IMR-90 (cell line): ENCODE measurements around the gene TBC1D10A. TPM values are rescaled to one million over a fixed set of nuclear protein-coding genes. Genes with fewer than 3 reads are reported as not detected.

Experiments
- ATAC-seq: fragments of 200-7000 bp; cut with Tn5 transposase; 2 replicates; pipeline ENCODE4 v1.9.1; 2020; ENCODE audit warnings: low read depth, mild to moderate bottlenecking, moderate library complexity
- BruUV-seq: library from RNA; stranded (reverse); fragments of 400-500 nt; replicated peaks from 2 replicates; lab custom pipeline; 2021; lab: Mats Ljungman, UMichigan
- CTCF ChIA-PET: fragments of 300-600 bp; formaldehyde crosslinking; extraction: SDS; loops from one replicate; lab custom pipeline; 2021; ENCODE audit warnings: antibody characterized with exemption; lab: Yijun Ruan, JAX
- POLR2A ChIA-PET: fragments of 300-600 bp; sonication (Branson Sonifier 250); formaldehyde crosslinking; loops from one replicate; lab custom pipeline; 2022; ENCODE audit warnings: antibody characterized with exemption; ENCODE audit not compliant: unreplicated experiment; lab: Charles Lee
- DNase-seq: peaks from one replicate; pipeline ENCODE4 v3.0.0; 2013
- H2AFZ ChIP-seq: replicated peaks from 2 replicates; pipeline ENCODE3; 2013; ENCODE audit warnings: low read length, mild to moderate bottlenecking; ENCODE audit not compliant: poor library complexity
- H2AK5ac ChIP-seq: 2 replicates; pipeline ENCODE4 v1.6.1; 2013; ENCODE audit warnings: low read depth, low read length, inconsistent platforms
- H2AK9ac ChIP-seq: replicated peaks from 2 replicates; pipeline ENCODE3; 2013; ENCODE audit warnings: mild to moderate bottlenecking, low read depth, low read length, moderate library complexity; ENCODE audit not compliant: poor library complexity
- H2BK120ac ChIP-seq: 2 replicates; pipeline ENCODE4 v1.6.1; 2013; ENCODE audit warnings: low read depth, low read length, inconsistent platforms
- H2BK15ac ChIP-seq: 3 replicates; pipeline ENCODE4 v1.6.1; 2013; ENCODE audit warnings: low read depth, low read length, inconsistent platforms
- H2BK20ac ChIP-seq: 2 replicates; pipeline ENCODE4 v1.6.1; 2013; ENCODE audit warnings: low read depth, mild to moderate bottlenecking, inconsistent platforms, low read length, moderate library complexity
- H2BK5ac ChIP-seq: 2 replicates; pipeline ENCODE4 v1.6.1; 2013; ENCODE audit warnings: mild to moderate bottlenecking, low read depth, low read length, inconsistent platforms; ENCODE audit not compliant: poor library complexity, severe bottlenecking
- H3K14ac ChIP-seq: replicated peaks from 2 replicates; pipeline ENCODE4 v1.6.1; 2013; ENCODE audit warnings: low read depth, low read length, inconsistent platforms
- H3K18ac ChIP-seq: 2 replicates; pipeline ENCODE4 v1.6.1; 2013; ENCODE audit warnings: low read depth, low read length, control low read depth
- H3K23ac ChIP-seq: 2 replicates; pipeline ENCODE4 v1.6.1; 2013; ENCODE audit warnings: low read depth, low read length, inconsistent platforms
- H3K27ac ChIP-seq: 2 replicates; pipeline ENCODE4 v1.5.1; 2013; ENCODE audit warnings: mild to moderate bottlenecking, control low read depth, low read length; ENCODE audit not compliant: insufficient read depth
- H3K27me3 ChIP-seq: 2 replicates; pipeline ENCODE4 v1.6.1; 2013; ENCODE audit warnings: low read length; ENCODE audit not compliant: control insufficient read depth, insufficient read depth
- H3K36me3 ChIP-seq: 2 replicates; pipeline ENCODE4 v1.6.1; 2013; ENCODE audit warnings: low read length, mixed read lengths; ENCODE audit not compliant: control insufficient read depth, insufficient read depth
- H3K4ac ChIP-seq: 2 replicates; pipeline ENCODE4 v1.6.1; 2013; ENCODE audit warnings: low read depth, low read length, inconsistent platforms
- H3K4me1 ChIP-seq: 2 replicates; pipeline ENCODE4 v1.6.1; 2013; ENCODE audit warnings: low read length, mixed read lengths; ENCODE audit not compliant: control insufficient read depth, insufficient read depth
- H3K4me2 ChIP-seq: 2 replicates; pipeline ENCODE4 v1.6.1; 2013; ENCODE audit warnings: low read depth, mild to moderate bottlenecking, control low read depth, low read length, moderate library complexity
- H3K4me3 ChIP-seq: 2 replicates; pipeline ENCODE4 v1.5.1; 2013; ENCODE audit warnings: low read depth, mild to moderate bottlenecking, control low read depth, low read length, moderate library complexity; ENCODE audit not compliant: insufficient read depth
- H3K56ac ChIP-seq: 2 replicates; pipeline ENCODE4 v1.6.1; 2013; ENCODE audit warnings: low read length, inconsistent platforms; ENCODE audit not compliant: insufficient read depth; ENCODE audit errors: extremely low read depth
- H3K79me1 ChIP-seq, 2 experiments: 2 replicates each; pipeline ENCODE4 v1.6.1; 2013; ENCODE audit warnings: low read length in 2 of 2, inconsistent platforms in 1 of 2, low read depth in 1 of 2
- H3K9ac ChIP-seq: 2 replicates; pipeline ENCODE4 v1.6.1; 2013; ENCODE audit warnings: low read depth, low read length, control low read depth
- H3K9me1 ChIP-seq: 2 replicates; pipeline ENCODE4 v1.6.1; 2013; ENCODE audit warnings: low read length, inconsistent platforms; ENCODE audit not compliant: insufficient read depth
- H3K9me3 ChIP-seq: 2 replicates; pipeline ENCODE4 v1.6.1; 2013; ENCODE audit warnings: low read length; ENCODE audit not compliant: control insufficient read depth, insufficient read depth
- H4K20me1 ChIP-seq: 2 replicates; pipeline ENCODE4 v1.6.1; 2013; ENCODE audit warnings: low read length, inconsistent platforms; ENCODE audit not compliant: insufficient read depth
- H4K5ac ChIP-seq: 2 replicates; pipeline ENCODE4 v1.6.1; 2013; ENCODE audit warnings: mild to moderate bottlenecking, low read depth, low read length, control low read depth
- H4K8ac ChIP-seq, 2 experiments: 2 replicates each; pipeline ENCODE4 v1.6.1; 2013; ENCODE audit warnings: low read depth in 2 of 2, low read length in 2 of 2, control low read depth in 1 of 2, inconsistent platforms in 1 of 2
- H4K91ac ChIP-seq: 2 replicates; pipeline ENCODE4 v1.6.1; 2013; ENCODE audit warnings: low read depth, low read length, inconsistent platforms; ENCODE audit not compliant: insufficient read depth
- FOS ChIP-seq: fragments of 150-350 bp; IDR thresholded peaks from 2 replicates; pipeline ENCODE4 v1.6.1; 2016; ENCODE audit warnings: low read depth, low read length
- MAZ ChIP-seq: IDR thresholded peaks from 2 replicates; pipeline ENCODE4 v1.6.1; 2012; ENCODE audit warnings: low read depth, mild to moderate bottlenecking, low read length, improper control_type of control experiment, moderate library complexity, borderline replicate concordance
- POLR2A ChIP-seq: IDR thresholded peaks from 2 replicates; pipeline ENCODE4 v1.6.1; 2012; ENCODE audit warnings: mild to moderate bottlenecking, low read depth, low read length
- WGBS, 2 experiments: methylation state at CpG; one replicate each; pipeline versions ENCODE4 v1.1.5 to v1.1.7; 2013; ENCODE audit warnings: missing lambda C conversion rate in 2 of 2; ENCODE audit not compliant: insufficient read length in 1 of 2; ENCODE audit errors: extremely low coverage in 2 of 2; 5-methylcytosine and 5-hydroxymethylcytosine counted together
- dilution Hi-C: fragments of 300-500 bp; cut with HindIII; formaldehyde crosslinking; loops from one replicate; pipeline ENCODE4 v1.14.3; 2018; ENCODE audit warnings: low sequenced_read_pairs; ENCODE audit not compliant: unreplicated experiment
- in situ Hi-C: fragments of 300-500 bp; cut with MboI; formaldehyde crosslinking; loops from 3 replicates; pipeline ENCODE4 v1.14.3; 2019; ENCODE audit warnings: low sequenced_read_pairs, inconsistent platforms, mixed read lengths
- intact Hi-C: fragments of 100-400 bp; cut with micrococcal nuclease; formaldehyde crosslinking; loops from 2 replicates; pipeline ENCODE4 v1.10.0; 2022
- polyA plus RNA-seq, 3 experiments: library from polyadenylated mRNA; depleted of rRNA; stranded (reverse); fragments of >200 nt; gene quantifications; 2 replicates each; pipeline ENCODE4 v1.2.3, GENCODE V29; 2012; ENCODE audit warnings: low replicate concordance in 1 of 3
- total RNA-seq: library from RNA; depleted of rRNA; stranded (reverse); fragments of >200 nt; gene quantifications from 2 replicates; pipeline ENCODE4 v1.2.3, GENCODE V29; 2012
- TF ChIP-seq, protein P1 (sequence below): fragments of 150-350 bp; IDR thresholded peaks from 2 replicates; pipeline ENCODE4 v1.6.1; 2016; ENCODE audit warnings: low read depth, mild to moderate bottlenecking, low read length, moderate library complexity, borderline replicate concordance

TBC1D10A gene
- total and polyA plus RNA-seq, 2 of the 4 experiments (the other 2 are of a cell fraction), result 16.3 to 33.1 TPM

- BruUV-seq, result no TSS peak
- peaks cover 66% of the 10 kb centered on the region for H3K4me1 ChIP-seq
- TF ChIP-seq FOS, result no peak
- TF ChIP-seq MAZ, result no peak
- TF ChIP-seq POLR2A, result 0 out of 2 replicates have a peak, but pooled peaks have one; percentile 28
- TF ChIP-seq, protein P1, sequence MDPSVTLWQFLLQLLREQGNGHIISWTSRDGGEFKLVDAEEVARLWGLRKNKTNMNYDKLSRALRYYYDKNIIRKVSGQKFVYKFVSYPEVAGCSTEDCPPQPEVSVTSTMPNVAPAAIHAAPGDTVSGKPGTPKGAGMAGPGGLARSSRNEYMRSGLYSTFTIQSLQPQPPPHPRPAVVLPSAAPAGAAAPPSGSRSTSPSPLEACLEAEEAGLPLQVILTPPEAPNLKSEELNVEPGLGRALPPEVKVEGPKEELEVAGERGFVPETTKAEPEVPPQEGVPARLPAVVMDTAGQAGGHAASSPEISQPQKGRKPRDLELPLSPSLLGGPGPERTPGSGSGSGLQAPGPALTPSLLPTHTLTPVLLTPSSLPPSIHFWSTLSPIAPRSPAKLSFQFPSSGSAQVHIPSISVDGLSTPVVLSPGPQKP, result no peak
- peak overlapping the region; percentile 26; the same call in 1 of the 2 replicates for H3K56ac ChIP-seq
- peaks cover 29% of the 10 kb centered on the region for H3K9me1 ChIP-seq
- POLR2A ChIA-PET, result no interaction called here
- peak overlapping the region; percentile 92 for H4K5ac ChIP-seq
- peak overlapping the region; percentile 92 for H2AK9ac ChIP-seq
- peak overlapping the region; percentile 82 to 96 for H4K8ac ChIP-seq
- peak overlapping the region; percentile 75 for H2BK5ac ChIP-seq
- peak overlapping the region; percentile 87 for H3K14ac ChIP-seq
- H3K9ac ChIP-seq, result peak overlapping the region; percentile 100
- peak overlapping the region; percentile 77; the same call in 1 of the 2 replicates for H2BK20ac ChIP-seq
- no peak overlapping the region for H2AFZ ChIP-seq
- DNase-seq (no peak), ATAC-seq (no peak)
- H2AK5ac ChIP-seq, result peak overlapping the region; percentile 95
- intact Hi-C loops (loop anchor here (2.0 to 5.0 kb wide), 2 partner anchors 43 to 90 kb away; no protein-coding TSS in a partner anchor), in situ Hi-C loops (no loop called here), dilution Hi-C loops (no loop called here)
- H3K36me3 ChIP-seq, result peaks cover 26% of the 10 kb centered on the region
- peak overlapping the region; percentile 84 for H3K18ac ChIP-seq
- H3K27me3 ChIP-seq, result no peaks in the 10 kb centered on the region
- H3K9me3 ChIP-seq, result no peaks in the 10 kb centered on the region
- H3K4ac ChIP-seq, result peak overlapping the region; percentile 89
- no peaks in the 10 kb centered on the region for H4K20me1 ChIP-seq
- peak overlapping the region; percentile 85 for H4K91ac ChIP-seq
- H3K23ac ChIP-seq, result peak overlapping the region; percentile 45; the same call in 1 of the 2 replicates
- H3K4me3 ChIP-seq, result peak overlapping the region; percentile 87; the same call in 1 of the 2 replicates
- H3K4me2 ChIP-seq, result peak overlapping the region; percentile 94
- 97% methylated on average over 5 of the region's 11 CpGs; no CpG with 5 or more reads in 1 of the 2 experiments for WGBS, 2 experiments
- CTCF ChIA-PET, result no interaction called here
- peak overlapping the region; percentile 100 for H3K27ac ChIP-seq
- peak overlapping the region; percentile 91 for H2BK120ac ChIP-seq
- H2BK15ac ChIP-seq, result peak overlapping the region; percentile 89; the same call in 2 of the 3 replicates
- H3K79me1 ChIP-seq, result peaks cover 34 to 43% of the 10 kb centered on the region in 2 experiments
Observed at GRCh38 chr22:30247561-30247960, 79.2 kb downstream of the TBC1D10A start.
